Measurements from ENCODE around the gene RPUSD3.
"Not testable (repeated sequence)": the region's sequence is repeated elsewhere in the genome, so short reads cannot be mapped to it uniquely, and the experiment has no call there.

Gene RPUSD3

DNA sequence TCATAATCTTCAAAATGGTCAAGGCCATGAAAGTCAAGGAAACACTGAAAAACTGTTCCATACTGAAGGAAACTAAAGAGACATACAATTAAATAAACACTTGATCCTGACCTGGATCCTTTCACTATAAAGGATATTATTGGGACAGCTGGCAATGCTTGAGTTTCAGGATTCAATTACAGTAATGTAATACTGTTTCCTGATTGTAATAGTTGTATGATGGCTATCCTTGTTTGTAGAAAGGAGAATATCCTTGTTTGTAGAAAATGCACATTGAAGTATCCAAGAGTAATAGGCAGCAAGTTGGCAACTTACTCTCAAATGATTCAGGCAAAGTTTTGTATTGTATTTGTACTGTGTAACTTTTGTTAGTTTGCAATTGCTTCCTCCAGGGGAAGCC, 31.6 kb upstream of the RPUSD3 start:
- no peaks in the 10 kb centered on the region for H3K9me2 ChIP-seq (ENCODE audit: low read depth, low read length)
- no peak overlapping the region for H3K9ac ChIP-seq (ENCODE audit: low read length)
- H3K27me3 ChIP-seq (ENCODE audit: insufficient read depth, low read length) = no peaks in the 10 kb centered on the region
- H3K27ac ChIP-seq (ENCODE audit: low read depth, low read length, poor library complexity, severe bottlenecking) = no peak overlapping the region
- TF ChIP-seq EZH2 (IDR thresholded peaks at IDR 0.05; ENCODE audit: borderline replicate concordance, low read length) = no peak
- no peak for TF ChIP-seq CTCF (IDR thresholded peaks at IDR 0.05; ENCODE audit: low read length)
- H3F3A ChIP-seq (ENCODE audit: insufficient read depth, low read length) = no peaks in the 10 kb centered on the region
- no peaks in the 10 kb centered on the region for H3K4me1 ChIP-seq (ENCODE audit: insufficient read depth, low read length, severe bottlenecking)
- H3K36me3 ChIP-seq (ENCODE audit: insufficient read depth, low read length) = no peaks in the 10 kb centered on the region
- no peaks in the 10 kb centered on the region for H3K9me3 ChIP-seq (ENCODE audit: low read length)
- no peaks in the 10 kb centered on the region for H3K79me2 ChIP-seq (ENCODE audit: insufficient read depth, low read length)
- no peak overlapping the region for H3K4me3 ChIP-seq (ENCODE audit: low read depth, low read length, poor library complexity, severe bottlenecking)
- H4K20me1 ChIP-seq (ENCODE audit: insufficient read depth, low read length) = no peaks in the 10 kb centered on the region
- no peak overlapping the region for H3K4me2 ChIP-seq (ENCODE audit: low read length)
- no peak overlapping the region for H2AFZ ChIP-seq (ENCODE audit: low read length)

GRCh38 chr3:9872067-9872466, 28.3 kb upstream of the RPUSD3 start:
- not testable (repeated sequence) for H3K36me3 ChIP-seq (ENCODE audit: insufficient read depth, low read length); H3K27me3 ChIP-seq (ENCODE audit: insufficient read depth, low read length); H3F3A ChIP-seq (ENCODE audit: insufficient read depth, low read length); H4K20me1 ChIP-seq (ENCODE audit: insufficient read depth, low read length); H3K79me2 ChIP-seq (ENCODE audit: insufficient read depth, low read length); H2AFZ ChIP-seq (ENCODE audit: low read length); H3K9me3 ChIP-seq (ENCODE audit: low read length); H3K9me2 ChIP-seq (ENCODE audit: low read depth, low read length); H3K4me2 ChIP-seq (ENCODE audit: low read length); H3K27ac ChIP-seq (ENCODE audit: low read depth, low read length, poor library complexity, severe bottlenecking); H3K9ac ChIP-seq (ENCODE audit: low read length); H3K4me1 ChIP-seq (ENCODE audit: insufficient read depth, low read length, severe bottlenecking); H3K4me3 ChIP-seq (ENCODE audit: low read depth, low read length, poor library complexity, severe bottlenecking)

DNA sequence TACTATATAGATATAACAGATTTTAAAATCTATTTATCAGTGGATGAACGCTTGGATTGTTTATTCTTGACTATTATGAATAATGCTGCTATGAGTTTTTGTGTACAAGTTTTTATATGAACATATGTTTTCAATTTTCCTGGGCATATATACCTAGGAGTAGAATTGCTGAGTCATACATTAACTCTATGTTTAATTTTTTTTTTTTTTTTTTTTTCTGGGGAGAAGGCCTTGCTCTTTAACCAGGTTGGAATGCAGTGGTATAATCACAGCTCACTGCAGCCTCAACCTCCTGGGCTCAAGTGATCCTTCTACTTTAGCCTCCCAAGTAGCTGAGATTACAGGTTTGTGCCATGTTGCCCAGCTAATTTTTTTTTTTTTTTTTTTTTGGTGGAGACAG, 27.2 kb upstream of the RPUSD3 start:
- Histone ChIP-seq H3K4me1 (ENCODE audit: insufficient read depth, low read length, severe bottlenecking) (no peaks in the 10 kb centered on the region), H3K27ac (ENCODE audit: low read depth, low read length, poor library complexity, severe bottlenecking) (no peak overlapping the region), H3K79me2 (ENCODE audit: insufficient read depth, low read length) (no peaks in the 10 kb centered on the region), H3K9me2 (ENCODE audit: low read depth, low read length) (no peaks in the 10 kb centered on the region), H3F3A (ENCODE audit: insufficient read depth, low read length) (no peaks in the 10 kb centered on the region), H3K9ac (ENCODE audit: low read length) (no peak overlapping the region), H3K27me3 (ENCODE audit: insufficient read depth, low read length) (no peaks in the 10 kb centered on the region), H3K4me2 (ENCODE audit: low read length) (no peak overlapping the region), H2AFZ (ENCODE audit: low read length) (no peak overlapping the region), H3K4me3 (ENCODE audit: low read depth, low read length, poor library complexity, severe bottlenecking) (no peak overlapping the region), H3K9me3 (ENCODE audit: low read length) (no peaks in the 10 kb centered on the region), H4K20me1 (ENCODE audit: insufficient read depth, low read length) (no peaks in the 10 kb centered on the region), H3K36me3 (ENCODE audit: insufficient read depth, low read length) (no peaks in the 10 kb centered on the region)
- TF ChIP-seq CTCF (IDR thresholded peaks at IDR 0.05; ENCODE audit: low read length) = no peak
- TF ChIP-seq EZH2 (IDR thresholded peaks at IDR 0.05; ENCODE audit: borderline replicate concordance, low read length) = no peak

DNA sequence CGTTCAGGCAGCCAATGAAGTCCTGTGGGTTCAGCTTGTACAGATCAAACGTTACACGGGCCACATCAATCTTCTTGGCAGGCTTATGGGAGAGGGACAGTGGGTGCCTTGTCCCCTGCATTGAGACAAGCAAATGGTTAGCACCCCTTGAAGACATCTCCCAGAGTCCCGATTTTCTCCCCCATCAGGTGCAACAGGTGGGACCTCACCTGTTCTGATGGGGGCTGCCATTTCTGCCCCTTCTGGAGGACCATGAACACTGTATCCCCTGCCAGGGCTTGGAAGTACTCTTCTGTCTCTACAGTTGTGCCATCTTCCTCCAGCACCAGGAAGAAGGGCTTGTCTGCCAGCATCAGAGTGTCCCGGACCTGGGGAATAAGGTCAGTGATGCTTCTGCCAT, 26.1 kb upstream of the RPUSD3 start:
- no peak for TF ChIP-seq CTCF (IDR thresholded peaks at IDR 0.05; ENCODE audit: low read length)
- no peak for TF ChIP-seq EZH2 (IDR thresholded peaks at IDR 0.05; ENCODE audit: borderline replicate concordance, low read length)
- Histone ChIP-seq H3K4me1 (ENCODE audit: insufficient read depth, low read length, severe bottlenecking) (no peaks in the 10 kb centered on the region), H2AFZ (ENCODE audit: low read length) (no peak overlapping the region), H3K9me2 (ENCODE audit: low read depth, low read length) (no peaks in the 10 kb centered on the region), H3K4me3 (ENCODE audit: low read depth, low read length, poor library complexity, severe bottlenecking) (no peak overlapping the region), H3K79me2 (ENCODE audit: insufficient read depth, low read length) (no peaks in the 10 kb centered on the region), H3F3A (ENCODE audit: insufficient read depth, low read length) (no peaks in the 10 kb centered on the region), H3K27ac (ENCODE audit: low read depth, low read length, poor library complexity, severe bottlenecking) (no peak overlapping the region), H4K20me1 (ENCODE audit: insufficient read depth, low read length) (no peaks in the 10 kb centered on the region), H3K9me3 (ENCODE audit: low read length) (no peaks in the 10 kb centered on the region), H3K36me3 (ENCODE audit: insufficient read depth, low read length) (no peaks in the 10 kb centered on the region), H3K27me3 (ENCODE audit: insufficient read depth, low read length) (no peaks in the 10 kb centered on the region), H3K9ac (ENCODE audit: low read length) (no peak overlapping the region), H3K4me2 (ENCODE audit: low read length) (no peak overlapping the region)
